ENCODE data around the gene MAP3K15. TPM values are rescaled to one million over a fixed set of nuclear protein-coding genes. Genes with fewer than 3 reads are reported as not detected.

Gene MAP3K15
- total RNA-seq, 1 donor from 2014 or later = 0.17 TPM

- peak; percentile 91 for DNase-seq
Measured at GRCh38 chrX:19343535-19344408, 171.5 kb downstream of the MAP3K15 start, which contains the start of gene PDHA1. PDHA1 (plus strand) TSS chrX:19343927; CDS start chrX:19344038, 111 bp downstream.

- no peak for DNase-seq
Measured at GRCh38 chrX:19343085-19343534, 172.2 kb downstream of the MAP3K15 start.

DNA sequence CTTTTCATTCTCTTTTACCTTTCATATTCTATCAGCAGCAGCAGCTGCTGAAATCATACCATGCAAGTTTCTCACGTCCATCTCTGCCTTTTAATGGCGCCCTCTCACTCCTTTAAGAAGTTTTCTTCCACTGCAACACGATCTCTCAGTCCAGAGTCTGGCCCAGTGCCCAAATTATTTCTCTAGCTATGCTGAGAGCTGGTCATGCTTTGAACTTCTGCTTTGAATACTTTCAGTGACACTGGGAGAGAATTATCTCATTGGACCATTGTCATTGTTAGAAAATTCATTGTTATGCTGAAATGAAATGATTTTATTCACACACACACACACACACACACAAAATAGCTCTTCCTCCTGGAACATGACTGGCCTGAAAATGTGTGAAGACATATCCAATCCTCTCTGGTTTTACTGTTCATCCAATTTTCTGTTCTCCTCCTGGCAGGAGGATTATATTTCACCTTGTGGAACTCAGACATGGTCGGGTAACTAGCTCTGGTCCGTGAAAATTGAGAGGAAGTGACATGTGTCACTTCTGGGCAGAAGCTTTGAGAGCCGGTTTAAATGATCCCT lies 172.9 kb downstream of the MAP3K15 start:
- DNase-seq = no peak

- peak; percentile 37 for DNase-seq
Measured at GRCh38 chrX:19334945-19335626, 180.2 kb downstream of the MAP3K15 start.

GRCh38 chrX:19332983-19333382 lies 182.3 kb downstream of the MAP3K15 start:
- DNase-seq = peak; percentile 35

DNA sequence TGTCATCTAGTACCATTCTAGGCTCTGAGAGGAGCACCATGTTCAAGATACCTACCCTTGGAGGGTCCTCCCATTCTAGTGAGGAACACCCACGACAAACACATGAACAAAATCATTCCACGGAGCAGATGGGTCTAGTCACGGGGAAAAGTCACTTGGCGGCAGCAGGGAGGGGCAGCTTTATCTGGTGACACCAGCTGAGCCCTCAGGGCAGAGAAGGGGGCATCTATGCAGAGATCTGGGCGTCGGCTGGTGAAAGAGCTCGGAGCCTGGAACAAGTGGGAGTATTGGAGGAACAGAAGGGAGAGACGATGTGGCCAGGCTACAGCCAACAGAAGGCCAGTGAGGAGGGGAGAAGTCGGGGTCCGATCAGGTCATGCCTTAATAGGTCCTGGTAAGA lies 183.5 kb downstream of the MAP3K15 start:
- DNase-seq = no peak

- DNase-seq = no peak
Measured at GRCh38 chrX:19326567-19326966, 188.7 kb downstream of the MAP3K15 start.

Other genes with a start within 250 kb of the MAP3K15 start
- 61.3 and 126 TPM in 2 replicates for gene PDHA1, start 171.6 kb downstream of the MAP3K15 start, total RNA-seq